GM19023 (cell line): ENCODE results near the gene CEP97.
"Not testable (repeated sequence)": the region's sequence is repeated elsewhere in the genome, so short reads cannot be mapped to it uniquely, and the experiment has no call there.

Experiments
- ATAC-seq: cut with Tn5 transposase; IDR thresholded peaks from one replicate; pipeline ENCODE4 v1.9.1; 2021; ENCODE audit warnings: mild to moderate bottlenecking, moderate library complexity; ENCODE audit not compliant: unreplicated experiment

CEP97 gene

DNA sequence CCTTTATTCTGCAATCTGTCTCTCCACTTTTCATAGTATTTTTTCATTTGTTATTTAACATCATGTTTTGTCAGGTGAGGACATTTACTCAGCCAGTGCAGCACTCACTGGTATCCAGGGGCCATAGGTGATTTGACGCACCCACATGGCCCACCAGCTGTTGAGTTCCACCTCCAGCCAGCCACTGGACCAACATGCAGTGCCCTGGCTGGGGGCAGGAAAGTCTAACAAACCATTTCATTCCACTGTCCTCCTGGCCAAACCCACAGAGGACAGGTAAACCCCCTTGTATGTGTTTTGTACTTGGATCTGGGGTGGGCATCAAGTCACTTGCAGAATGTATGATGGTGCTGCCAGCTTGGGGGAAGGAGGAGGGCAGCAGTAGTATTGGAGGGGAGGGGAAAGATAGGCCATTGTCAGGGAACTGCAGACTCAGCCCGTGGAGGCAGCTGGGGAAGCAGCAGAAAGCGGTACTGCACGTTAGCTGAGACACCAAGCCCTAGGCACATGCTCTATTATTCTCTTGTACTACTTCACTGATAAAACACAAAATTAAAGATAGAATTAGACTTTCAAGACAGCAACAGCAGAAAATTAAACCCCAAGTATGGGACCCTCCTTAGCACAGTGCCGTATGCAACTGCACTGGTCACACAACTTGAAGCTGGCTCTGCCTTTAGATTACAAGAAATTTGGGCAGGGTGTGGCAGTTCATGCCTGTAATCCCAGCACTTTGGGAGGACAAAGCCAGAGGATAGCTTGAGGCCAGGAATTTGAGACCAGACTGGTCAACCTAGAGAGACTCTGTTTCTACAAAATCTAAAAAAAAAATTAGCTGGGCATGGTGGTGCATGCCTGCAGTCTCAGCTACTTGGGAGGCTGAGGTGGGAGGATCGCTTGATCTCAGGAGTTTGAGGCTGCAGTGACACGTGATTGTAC, 22.4 kb upstream of the CEP97 start:
- ATAC-seq, result no peak

DNA sequence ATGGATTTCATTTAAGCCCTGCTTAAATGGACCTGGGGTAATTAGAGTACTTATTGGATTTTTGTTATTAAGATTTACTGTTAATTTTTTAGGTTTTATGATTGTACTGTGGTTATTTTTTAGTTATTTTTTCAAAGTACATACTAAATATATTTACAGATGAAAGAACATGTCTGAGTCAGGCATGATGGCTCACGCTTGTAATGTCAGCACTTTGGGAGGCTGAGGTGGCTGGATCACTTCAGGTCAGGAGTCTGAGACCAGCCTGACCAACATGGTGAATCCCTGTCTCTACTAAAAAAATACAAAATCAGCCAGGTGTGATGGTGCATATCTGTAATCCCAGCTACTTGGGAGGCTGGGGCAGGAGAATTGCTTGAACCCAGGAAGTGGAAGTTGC, 21.7 kb upstream of the CEP97 start:
- ATAC-seq, result no peak

- no peak for ATAC-seq
Measured at GRCh38 chr3:101703169-101703568, 21.2 kb upstream of the CEP97 start.

DNA sequence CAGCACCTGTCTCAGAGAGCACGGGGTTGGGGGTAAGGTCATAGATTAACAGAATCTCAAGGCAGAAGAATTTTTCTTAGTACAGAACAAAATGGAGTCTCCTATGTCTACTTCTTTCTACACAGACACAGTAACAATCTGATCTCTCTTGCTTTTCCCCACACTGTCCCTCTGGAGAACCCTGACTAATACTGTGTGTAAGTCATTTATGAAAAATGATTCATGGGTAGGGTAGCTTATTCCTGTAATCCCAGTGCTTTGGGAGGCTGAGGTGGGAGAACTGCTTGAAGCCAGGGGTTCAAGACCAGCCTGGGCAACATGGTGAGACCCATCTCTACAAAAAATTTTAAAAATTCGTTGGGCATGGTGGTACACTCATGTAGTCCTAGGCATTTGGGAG, 19.8 kb upstream of the CEP97 start:
- ATAC-seq, result not testable (repeated sequence)

DNA sequence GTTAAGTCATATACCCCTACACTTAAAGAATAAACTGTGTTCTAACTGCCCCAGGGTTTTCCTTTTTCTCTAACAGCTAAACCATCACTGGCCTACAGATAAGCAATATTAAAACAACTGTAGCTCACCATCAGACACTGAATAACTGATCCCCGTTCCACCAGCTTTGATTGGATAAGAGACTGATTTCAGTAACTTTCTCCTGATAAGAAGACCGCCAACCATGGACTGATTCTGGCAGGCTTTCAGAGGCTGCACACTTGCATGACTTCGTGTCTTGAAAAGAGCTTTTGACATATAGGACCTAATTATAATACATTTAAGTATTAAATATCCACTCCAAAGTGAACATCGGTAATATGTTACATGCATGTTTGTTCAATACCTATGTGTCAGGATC, 15.3 kb upstream of the CEP97 start:
- no peak for ATAC-seq

GRCh38 chr3:101718455-101718854, 6.0 kb upstream of the CEP97 start:
- no peak for ATAC-seq

- ATAC-seq, result no peak
Measured at GRCh38 chr3:101719604-101720185, 4.7 kb upstream of the CEP97 start.

GRCh38 chr3:101720851-101721840, 3.3 kb upstream of the CEP97 start:
- no peak for ATAC-seq

DNA sequence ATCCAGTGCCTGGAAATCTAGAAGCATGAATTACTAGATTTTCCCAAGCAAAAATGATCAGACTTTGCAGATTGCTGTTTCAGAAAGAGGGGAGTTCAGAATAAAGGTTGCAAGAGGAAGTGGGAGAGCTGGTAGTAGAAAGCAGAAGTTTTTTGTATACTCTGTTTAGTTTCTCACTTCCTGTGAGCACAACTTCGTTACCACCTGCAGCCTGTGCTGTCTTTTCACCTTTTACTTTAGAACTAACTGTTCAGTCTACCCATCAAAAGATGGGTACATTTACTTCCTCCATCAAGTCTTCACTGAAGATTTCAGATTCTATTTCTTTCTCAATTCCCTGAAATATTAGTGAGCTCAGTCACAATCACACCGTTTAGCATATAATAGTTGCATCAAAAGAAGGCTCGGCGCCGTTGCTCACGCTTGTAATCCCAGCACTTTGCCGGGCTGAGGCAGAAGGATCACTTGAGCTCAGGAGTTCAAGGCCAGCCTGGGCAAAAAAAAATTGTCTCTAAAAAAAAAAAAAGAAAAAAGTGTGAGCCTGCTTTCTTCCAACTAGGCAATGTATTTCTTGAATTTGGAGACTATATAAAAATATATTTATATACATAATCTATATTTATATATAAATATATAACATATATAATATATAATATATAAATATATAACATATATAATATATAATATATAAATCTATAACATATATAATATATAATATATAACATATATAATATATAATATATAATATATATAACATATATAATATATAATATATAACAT, 1.8 kb upstream of the CEP97 start:
- peak; percentile 32 for ATAC-seq

GRCh38 chr3:101725194-101725889, 928 bp downstream of the CEP97 start:
- ATAC-seq, result peak; percentile 20

DNA sequence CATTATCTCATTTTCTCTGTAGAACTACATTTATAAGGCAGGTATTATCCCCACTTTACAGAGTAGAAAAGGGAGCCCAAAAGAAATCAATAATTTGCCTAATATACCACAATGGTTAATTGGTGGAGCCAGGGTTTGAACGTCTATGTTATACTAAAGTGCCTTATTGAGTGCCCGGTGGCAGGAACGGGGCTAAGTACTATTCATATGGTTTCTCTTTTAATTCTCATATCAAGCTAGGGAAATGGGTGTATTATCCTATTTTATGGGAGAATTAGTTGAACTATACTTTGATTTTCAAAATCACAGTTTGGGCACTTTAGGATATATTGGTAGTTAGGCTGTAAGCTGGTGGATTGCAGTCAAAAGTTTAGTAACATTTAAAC, 1.5 kb downstream of the CEP97 start:
- ATAC-seq, result no peak

- ATAC-seq, result no peak
Measured at GRCh38 chr3:101729586-101729985, 5.2 kb downstream of the CEP97 start.

DNA sequence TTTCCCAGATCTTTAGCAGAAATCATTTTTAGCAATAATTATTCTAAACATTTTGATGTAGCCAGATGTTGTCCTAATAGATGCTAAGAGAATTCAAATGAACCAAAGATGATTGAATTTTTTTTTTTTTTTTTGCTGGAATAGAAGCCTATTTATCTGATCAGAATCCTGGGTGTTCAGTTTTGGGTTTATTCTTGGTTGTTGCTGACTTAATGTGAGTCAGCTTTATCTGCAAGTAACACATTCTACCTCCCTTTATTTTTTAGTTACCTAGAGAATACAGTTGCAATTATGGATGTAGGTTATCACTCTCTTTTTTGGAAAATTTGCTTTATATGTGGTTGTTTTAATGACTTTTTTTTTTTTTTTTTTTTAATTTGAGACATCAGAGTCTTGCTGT, 6.4 kb downstream of the CEP97 start:
- ATAC-seq, result no peak

GRCh38 chr3:101732240-101732641, 7.8 kb downstream of the CEP97 start:
- ATAC-seq, result no peak

GRCh38 chr3:101735833-101736232, 11.4 kb downstream of the CEP97 start:
- ATAC-seq, result no peak

DNA sequence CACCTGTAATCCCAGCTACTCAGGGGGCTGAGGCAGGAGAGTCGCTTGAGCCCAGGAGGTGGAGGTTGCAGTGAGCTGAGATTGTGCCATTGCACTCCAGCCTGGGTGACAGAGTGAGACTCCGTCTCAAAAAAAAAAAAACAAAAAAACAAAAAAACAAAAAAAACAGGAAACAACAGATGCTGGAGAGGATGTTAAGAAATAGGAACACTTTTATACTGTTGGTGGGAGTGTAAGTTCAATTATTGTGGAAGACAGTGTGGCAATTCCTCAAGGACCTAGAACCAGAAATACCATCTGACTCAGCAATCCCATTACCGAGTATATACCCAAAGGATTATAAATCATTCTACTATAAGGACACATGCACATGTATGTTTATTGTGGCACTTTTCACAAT, 17.5 kb downstream of the CEP97 start:
- not testable (repeated sequence) for ATAC-seq

- no peak for ATAC-seq
Measured at GRCh38 chr3:101744811-101745210, 20.4 kb downstream of the CEP97 start.

DNA sequence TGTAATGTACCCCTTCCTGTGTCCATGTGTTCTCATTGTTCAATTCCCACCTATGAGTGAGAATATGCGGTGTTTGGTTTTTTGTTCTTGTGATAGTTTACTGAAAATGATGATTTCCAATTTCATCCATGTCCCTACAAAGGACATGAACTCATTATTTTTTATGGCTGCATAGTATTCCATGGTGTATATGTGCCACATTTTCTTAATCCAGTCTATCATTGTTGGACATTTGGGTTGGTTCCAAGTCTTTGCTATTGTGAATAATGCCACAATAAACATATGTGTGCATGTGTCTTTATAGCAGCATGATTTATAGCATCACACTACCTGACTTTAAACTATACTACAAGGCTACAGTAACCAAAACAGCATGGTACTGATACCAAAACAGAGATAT, 21.5 kb downstream of the CEP97 start:
- not testable (repeated sequence) for ATAC-seq

- not testable (repeated sequence) for ATAC-seq
Measured at GRCh38 chr3:101753386-101754113, 29.1 kb downstream of the CEP97 start.
